Activated CD8-positive, alpha-beta memory T cell treated with anti-CD3 and anti-CD28 coated beads for 4 hours (primary cell): Measurements from ENCODE around the gene AMBRA1.
A peak's percentile ranks its signal among the peaks of the same experiment; 100 is the strongest.

ENCODE experiments used
- DNase-seq, 2 donors: peaks; one replicate each; pipeline ENCODE4 v3.0.0-alpha.2; 2020; ENCODE audit warnings: low read depth in 2 of 2

Gene AMBRA1

DNA sequence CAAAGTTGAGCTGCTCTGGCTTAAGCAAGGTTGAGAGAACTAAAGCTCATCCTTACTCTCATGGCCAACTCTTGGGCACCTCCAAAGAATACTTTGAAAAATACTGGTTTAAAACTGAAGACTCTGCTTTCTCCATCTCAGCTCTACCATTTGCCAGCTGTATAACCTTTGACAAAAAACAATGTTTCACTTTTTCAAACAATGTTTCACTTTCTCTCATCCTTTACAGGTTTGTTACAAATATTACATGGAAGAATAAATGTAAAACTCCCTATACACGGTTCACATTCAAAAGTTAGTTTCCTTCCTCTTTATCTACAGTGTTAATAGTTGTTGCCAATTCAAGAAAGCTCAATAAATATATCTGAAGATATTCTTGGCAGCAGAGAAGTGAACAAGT, 19.2 kb downstream of the AMBRA1 start:
- DNase-seq = no peak

DNA sequence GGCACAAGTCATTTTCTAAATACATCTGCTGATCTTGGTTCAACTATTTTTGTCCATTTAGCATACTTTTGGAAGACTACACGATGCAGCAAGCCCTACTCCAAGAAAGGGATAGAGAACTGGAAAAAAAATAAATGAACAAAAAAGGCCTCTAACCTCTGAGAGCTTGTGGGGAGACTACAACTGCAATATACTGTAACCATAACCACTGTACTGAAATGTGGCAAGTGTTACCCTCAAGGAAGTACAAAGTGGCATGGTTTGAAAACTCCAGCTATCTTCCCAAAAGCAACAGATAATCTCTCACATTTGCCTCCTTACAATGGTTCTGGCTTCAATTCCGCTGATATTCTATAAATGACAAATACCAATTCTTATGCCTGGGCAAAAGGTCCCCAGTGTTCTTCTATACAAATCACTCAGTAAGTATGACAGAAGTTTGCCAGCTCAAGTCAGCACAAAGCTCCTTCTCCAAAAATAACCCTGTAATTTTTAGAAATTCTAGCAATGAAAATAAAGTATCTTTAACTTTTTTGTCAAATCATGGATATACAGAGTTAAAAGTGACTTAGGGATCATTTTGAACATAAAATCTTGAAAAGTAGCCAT, 22.9 kb downstream of the AMBRA1 start:
- DNase-seq = no peak

GRCh38 chr11:46565232-46565840, 28.5 kb downstream of the AMBRA1 start:
- no peak for DNase-seq

DNA sequence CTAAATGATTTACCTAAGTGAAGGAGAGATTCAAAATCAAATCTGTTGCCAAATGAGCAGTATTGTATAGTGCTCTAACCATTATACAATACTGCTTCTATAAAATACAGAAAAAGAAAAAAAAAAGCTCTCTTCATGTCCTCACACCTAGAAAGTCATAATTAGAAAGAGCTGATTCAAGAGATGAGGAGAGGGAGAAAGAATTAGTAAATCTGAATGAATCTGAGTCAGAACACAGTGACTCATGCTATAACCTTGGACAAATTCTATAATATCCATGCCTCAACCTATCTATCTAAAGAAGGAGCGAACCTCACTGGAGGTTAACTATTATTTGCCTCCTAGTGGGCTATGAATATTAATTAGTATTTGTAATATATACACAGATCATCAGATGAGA, 29.4 kb downstream of the AMBRA1 start:
- no peak for DNase-seq

GRCh38 chr11:46562527-46562926, 31.3 kb downstream of the AMBRA1 start:
- no peak for DNase-seq

GRCh38 chr11:46560300-46560991, 33.4 kb downstream of the AMBRA1 start:
- no peak for DNase-seq

- no peak for DNase-seq
Measured at GRCh38 chr11:46559815-46560214, 34.0 kb downstream of the AMBRA1 start.

DNA sequence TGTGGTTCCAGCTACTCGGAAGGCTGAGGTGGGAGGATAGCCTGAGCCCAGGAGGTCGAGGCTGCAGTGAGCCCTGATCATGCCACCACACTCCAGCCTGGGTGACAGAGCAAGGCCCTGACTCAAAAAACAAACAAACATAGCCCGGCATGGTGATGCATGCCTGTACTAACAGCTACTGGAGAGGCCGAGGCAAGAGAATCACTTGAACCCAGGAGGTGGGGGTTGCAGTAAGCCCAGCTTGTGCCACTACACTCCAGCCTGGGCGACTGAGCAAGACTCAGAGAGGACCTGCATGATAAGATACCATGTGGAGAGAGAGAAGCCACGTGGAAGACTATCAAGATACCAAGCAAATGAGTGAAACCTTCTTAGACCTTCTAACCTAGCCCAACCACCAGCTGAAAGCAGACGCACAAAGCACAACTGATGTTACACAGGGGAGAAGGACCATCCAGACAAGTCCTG, 36.1 kb downstream of the AMBRA1 start:
- no peak for DNase-seq

GRCh38 chr11:46555267-46556054, 38.4 kb downstream of the AMBRA1 start:
- no peak for DNase-seq

DNA sequence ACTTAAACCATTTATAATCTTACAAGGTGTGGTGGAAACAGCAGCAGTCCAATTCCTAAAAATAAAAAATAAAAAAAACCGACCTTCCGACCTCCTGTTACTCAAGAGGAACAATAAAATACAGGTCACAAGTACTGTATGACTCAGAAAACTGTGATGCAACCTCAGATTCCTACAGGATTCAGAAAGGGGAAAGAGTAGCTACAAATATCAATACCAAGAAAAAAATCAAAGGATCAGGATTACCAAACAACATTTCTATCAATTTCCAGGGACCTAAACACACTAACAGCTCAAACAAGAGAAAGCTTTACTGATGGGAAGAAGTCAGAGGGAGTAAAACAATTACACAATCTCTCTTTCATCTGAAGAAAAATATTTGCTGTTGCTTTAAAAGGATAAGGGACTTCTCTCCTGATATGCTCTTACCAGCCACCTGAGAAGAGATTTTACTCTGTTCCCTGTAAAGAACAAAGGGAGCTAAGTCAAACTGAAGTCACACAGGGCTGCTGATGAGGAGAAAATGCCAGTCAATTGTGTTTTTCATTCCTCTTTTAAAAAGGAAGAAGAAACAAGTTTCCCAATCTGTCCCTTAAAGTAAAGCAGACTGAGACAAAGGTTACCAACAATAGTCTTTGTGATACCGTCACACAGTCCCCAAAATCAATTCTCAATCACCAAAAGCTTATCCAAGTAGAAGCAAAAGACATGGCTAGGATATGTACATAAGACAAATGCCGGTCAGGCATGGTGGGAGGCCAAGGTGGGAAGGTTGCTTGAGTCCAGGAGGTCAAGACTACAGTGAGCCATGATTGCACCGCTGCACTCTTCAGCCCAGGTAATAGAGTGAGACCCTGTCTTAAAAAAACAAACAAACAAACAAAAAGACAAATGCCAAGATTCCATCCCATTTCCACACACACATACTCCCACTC, 39.3 kb downstream of the AMBRA1 start:
- DNase-seq = no peak

DNA sequence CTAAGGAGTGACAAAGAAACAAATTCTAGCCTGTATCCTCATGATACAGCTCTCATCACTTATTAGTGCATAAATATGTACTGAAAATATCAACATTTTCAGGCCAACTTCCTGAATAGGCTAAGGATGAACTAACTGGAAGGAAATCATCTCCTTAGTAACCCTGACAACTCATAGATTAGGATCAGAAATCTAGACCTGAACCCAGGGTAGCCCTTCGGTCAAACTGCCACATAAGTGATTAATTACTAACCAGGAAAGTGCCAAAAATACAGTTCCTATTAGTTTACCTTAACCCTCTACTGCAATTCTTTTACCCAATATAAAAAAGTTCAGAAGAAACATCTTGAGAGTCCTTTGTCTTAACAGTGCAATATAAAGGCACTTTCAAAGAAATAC, 40.0 kb downstream of the AMBRA1 start:
- no peak for DNase-seq

GRCh38 chr11:46551261-46551660, 42.6 kb downstream of the AMBRA1 start:
- DNase-seq = no peak

- no peak for DNase-seq
Measured at GRCh38 chr11:46547579-46547978, 46.2 kb downstream of the AMBRA1 start.

DNA sequence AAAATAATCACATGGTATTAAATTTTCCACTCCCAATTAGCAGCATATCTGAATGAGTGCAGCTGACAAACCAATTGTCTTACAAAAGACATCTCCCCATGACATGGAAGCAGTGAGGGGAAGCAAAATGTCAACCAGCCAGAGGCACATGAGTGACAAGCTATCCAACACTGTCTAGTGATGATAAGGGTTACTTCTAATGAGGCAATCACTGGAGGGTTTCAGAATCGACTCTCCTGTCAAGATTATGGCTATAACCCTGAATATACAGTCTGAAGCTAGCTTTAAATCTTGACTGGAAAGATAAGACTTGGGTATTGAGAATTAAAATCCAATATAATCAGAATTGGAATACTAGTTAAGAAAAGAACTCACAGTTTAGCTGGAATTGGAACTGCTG, 50.3 kb downstream of the AMBRA1 start:
- DNase-seq = no peak

- DNase-seq = no peak
Measured at GRCh38 chr11:46541593-46542371, 52.0 kb downstream of the AMBRA1 start.

- no peak for DNase-seq
Measured at GRCh38 chr11:46540807-46541206, 53.0 kb downstream of the AMBRA1 start.

- peak in 1 of 2 donors; percentile 12 for DNase-seq
Measured at GRCh38 chr11:46537537-46538295, 56.1 kb downstream of the AMBRA1 start.

GRCh38 chr11:46537121-46537520, 56.7 kb downstream of the AMBRA1 start:
- DNase-seq = no peak

GRCh38 chr11:46535688-46536087, 58.1 kb downstream of the AMBRA1 start:
- DNase-seq = no peak

- no peak for DNase-seq
Measured at GRCh38 chr11:46534711-46535110, 59.1 kb downstream of the AMBRA1 start.
